ENCODE data around the gene GRIA1. TPM values are rescaled to one million over a fixed set of nuclear protein-coding genes. Genes with fewer than 3 reads are reported as not detected.

GRIA1 gene
- total RNA-seq, 1 experiment from 2014 or later, result 0.81 TPM

DNA sequence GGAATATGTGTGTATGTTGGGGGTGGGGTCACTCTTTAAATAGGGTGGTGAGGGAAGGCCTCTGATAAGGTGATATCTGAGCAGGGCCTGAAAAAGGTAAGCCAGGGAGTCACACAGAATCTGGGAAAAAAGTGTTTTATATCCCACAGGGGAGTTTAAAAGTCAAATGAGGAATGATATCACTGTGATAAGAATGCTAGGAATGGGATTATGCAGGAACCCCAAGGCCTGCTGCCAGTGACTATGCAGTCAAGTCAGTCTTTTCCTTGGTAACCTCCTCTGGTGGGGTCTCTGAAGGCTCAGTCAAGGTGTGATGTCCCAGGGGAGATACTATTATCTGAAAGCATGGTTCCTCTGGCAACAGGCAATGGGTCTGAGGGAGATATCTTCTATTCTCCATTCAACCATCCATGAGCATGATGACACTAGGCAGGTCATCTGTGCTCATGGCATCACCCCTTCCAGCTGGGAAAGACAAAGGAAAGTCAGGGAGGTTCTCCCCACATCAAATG is 53.5 kb downstream of the GRIA1 start:
- TF ChIP-seq, protein P1, sequence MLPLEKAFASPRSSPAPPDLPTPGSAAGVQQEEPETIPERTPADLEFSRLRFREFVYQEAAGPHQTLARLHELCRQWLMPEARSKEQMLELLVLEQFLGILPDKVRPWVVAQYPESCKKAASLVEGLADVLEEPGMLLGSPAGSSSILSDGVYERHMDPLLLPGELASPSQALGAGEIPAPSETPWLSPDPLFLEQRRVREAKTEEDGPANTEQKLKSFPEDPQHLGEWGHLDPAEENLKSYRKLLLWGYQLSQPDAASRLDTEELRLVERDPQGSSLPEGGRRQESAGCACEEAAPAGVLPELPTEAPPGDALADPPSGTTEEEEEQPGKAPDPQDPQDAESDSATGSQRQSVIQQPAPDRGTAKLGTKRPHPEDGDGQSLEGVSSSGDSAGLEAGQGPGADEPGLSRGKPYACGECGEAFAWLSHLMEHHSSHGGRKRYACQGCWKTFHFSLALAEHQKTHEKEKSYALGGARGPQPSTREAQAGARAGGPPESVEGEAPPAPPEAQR (CRISPR knock-in tag; IDR thresholded peaks at IDR 0.05), result no peak
- TF ChIP-seq, protein P2, sequence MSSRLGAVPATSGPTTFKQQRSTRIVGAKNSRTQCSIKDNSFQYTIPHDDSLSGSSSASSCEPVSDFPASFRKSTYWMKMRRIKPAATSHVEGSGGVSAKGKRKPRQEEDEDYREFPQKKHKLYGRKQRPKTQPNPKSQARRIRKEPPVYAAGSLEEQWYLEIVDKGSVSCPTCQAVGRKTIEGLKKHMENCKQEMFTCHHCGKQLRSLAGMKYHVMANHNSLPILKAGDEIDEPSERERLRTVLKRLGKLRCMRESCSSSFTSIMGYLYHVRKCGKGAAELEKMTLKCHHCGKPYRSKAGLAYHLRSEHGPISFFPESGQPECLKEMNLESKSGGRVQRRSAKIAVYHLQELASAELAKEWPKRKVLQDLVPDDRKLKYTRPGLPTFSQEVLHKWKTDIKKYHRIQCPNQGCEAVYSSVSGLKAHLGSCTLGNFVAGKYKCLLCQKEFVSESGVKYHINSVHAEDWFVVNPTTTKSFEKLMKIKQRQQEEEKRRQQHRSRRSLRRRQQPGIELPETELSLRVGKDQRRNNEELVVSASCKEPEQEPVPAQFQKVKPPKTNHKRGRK (CRISPR knock-in tag; IDR thresholded peaks at IDR 0.05; ENCODE audit: borderline replicate concordance), result no peak
- no peak for TF ChIP-seq ESRRA (CRISPR knock-in tag; IDR thresholded peaks at IDR 0.05; ENCODE audit: borderline replicate concordance)
- TF ChIP-seq, protein P3, sequence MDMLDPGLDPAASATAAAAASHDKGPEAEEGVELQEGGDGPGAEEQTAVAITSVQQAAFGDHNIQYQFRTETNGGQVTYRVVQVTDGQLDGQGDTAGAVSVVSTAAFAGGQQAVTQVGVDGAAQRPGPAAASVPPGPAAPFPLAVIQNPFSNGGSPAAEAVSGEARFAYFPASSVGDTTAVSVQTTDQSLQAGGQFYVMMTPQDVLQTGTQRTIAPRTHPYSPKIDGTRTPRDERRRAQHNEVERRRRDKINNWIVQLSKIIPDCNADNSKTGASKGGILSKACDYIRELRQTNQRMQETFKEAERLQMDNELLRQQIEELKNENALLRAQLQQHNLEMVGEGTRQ (CRISPR knock-in tag; IDR thresholded peaks at IDR 0.05), result no peak
- TF ChIP-seq, protein P4, sequence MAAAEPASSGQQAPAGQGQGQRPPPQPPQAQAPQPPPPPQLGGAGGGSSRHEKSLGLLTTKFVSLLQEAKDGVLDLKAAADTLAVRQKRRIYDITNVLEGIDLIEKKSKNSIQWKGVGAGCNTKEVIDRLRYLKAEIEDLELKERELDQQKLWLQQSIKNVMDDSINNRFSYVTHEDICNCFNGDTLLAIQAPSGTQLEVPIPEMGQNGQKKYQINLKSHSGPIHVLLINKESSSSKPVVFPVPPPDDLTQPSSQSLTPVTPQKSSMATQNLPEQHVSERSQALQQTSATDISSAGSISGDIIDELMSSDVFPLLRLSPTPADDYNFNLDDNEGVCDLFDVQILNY (CRISPR knock-in tag; IDR thresholded peaks at IDR 0.05), result no peak
- TF ChIP-seq, protein P5, sequence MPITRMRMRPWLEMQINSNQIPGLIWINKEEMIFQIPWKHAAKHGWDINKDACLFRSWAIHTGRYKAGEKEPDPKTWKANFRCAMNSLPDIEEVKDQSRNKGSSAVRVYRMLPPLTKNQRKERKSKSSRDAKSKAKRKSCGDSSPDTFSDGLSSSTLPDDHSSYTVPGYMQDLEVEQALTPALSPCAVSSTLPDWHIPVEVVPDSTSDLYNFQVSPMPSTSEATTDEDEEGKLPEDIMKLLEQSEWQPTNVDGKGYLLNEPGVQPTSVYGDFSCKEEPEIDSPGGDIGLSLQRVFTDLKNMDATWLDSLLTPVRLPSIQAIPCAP (CRISPR knock-in tag; IDR thresholded peaks at IDR 0.05), result no peak
- TF ChIP-seq, protein P6, sequence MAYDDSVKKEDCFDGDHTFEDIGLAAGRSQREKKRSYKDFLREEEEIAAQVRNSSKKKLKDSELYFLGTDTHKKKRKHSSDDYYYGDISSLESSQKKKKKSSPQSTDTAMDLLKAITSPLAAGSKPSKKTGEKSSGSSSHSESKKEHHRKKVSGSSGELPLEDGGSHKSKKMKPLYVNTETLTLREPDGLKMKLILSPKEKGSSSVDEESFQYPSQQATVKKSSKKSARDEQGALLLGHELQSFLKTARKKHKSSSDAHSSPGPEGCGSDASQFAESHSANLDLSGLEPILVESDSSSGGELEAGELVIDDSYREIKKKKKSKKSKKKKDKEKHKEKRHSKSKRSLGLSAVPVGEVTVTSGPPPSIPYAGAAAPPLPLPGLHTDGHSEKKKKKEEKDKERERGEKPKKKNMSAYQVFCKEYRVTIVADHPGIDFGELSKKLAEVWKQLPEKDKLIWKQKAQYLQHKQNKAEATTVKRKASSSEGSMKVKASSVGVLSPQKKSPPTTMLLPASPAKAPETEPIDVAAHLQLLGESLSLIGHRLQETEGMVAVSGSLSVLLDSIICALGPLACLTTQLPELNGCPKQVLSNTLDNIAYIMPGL (CRISPR knock-in tag; IDR thresholded peaks at IDR 0.05), result no peak
- no peak for TF ChIP-seq ELF4 (CRISPR knock-in tag; IDR thresholded peaks at IDR 0.05; ENCODE audit: low read depth)
- TF ChIP-seq ZNF423 (CRISPR knock-in tag; IDR thresholded peaks at IDR 0.05), result no peak
- no peak for TF ChIP-seq SMAD4 (CRISPR knock-in tag; IDR thresholded peaks at IDR 0.05)
- TF ChIP-seq, protein P7, sequence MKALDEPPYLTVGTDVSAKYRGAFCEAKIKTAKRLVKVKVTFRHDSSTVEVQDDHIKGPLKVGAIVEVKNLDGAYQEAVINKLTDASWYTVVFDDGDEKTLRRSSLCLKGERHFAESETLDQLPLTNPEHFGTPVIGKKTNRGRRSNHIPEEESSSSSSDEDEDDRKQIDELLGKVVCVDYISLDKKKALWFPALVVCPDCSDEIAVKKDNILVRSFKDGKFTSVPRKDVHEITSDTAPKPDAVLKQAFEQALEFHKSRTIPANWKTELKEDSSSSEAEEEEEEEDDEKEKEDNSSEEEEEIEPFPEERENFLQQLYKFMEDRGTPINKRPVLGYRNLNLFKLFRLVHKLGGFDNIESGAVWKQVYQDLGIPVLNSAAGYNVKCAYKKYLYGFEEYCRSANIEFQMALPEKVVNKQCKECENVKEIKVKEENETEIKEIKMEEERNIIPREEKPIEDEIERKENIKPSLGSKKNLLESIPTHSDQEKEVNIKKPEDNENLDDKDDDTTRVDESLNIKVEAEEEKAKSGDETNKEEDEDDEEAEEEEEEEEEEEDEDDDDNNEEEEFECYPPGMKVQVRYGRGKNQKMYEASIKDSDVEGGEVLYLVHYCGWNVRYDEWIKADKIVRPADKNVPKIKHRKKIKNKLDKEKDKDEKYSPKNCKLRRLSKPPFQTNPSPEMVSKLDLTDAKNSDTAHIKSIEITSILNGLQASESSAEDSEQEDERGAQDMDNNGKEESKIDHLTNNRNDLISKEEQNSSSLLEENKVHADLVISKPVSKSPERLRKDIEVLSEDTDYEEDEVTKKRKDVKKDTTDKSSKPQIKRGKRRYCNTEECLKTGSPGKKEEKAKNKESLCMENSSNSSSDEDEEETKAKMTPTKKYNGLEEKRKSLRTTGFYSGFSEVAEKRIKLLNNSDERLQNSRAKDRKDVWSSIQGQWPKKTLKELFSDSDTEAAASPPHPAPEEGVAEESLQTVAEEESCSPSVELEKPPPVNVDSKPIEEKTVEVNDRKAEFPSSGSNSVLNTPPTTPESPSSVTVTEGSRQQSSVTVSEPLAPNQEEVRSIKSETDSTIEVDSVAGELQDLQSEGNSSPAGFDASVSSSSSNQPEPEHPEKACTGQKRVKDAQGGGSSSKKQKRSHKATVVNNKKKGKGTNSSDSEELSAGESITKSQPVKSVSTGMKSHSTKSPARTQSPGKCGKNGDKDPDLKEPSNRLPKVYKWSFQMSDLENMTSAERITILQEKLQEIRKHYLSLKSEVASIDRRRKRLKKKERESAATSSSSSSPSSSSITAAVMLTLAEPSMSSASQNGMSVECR (CRISPR knock-in tag; IDR thresholded peaks at IDR 0.05; ENCODE audit: borderline replicate concordance), result no peak
- no peak for TF ChIP-seq KAT7 (CRISPR knock-in tag; IDR thresholded peaks at IDR 0.05; ENCODE audit: borderline replicate concordance)
- no peak for TF ChIP-seq NR1H2 (CRISPR knock-in tag; IDR thresholded peaks at IDR 0.05)
- TF ChIP-seq, protein P8, sequence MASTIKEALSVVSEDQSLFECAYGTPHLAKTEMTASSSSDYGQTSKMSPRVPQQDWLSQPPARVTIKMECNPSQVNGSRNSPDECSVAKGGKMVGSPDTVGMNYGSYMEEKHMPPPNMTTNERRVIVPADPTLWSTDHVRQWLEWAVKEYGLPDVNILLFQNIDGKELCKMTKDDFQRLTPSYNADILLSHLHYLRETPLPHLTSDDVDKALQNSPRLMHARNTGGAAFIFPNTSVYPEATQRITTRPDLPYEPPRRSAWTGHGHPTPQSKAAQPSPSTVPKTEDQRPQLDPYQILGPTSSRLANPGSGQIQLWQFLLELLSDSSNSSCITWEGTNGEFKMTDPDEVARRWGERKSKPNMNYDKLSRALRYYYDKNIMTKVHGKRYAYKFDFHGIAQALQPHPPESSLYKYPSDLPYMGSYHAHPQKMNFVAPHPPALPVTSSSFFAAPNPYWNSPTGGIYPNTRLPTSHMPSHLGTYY (CRISPR knock-in tag; IDR thresholded peaks at IDR 0.05), result no peak
- no peak for TF ChIP-seq OVOL2 (CRISPR knock-in tag; IDR thresholded peaks at IDR 0.05; ENCODE audit: borderline replicate concordance)
- TF ChIP-seq, protein P9, sequence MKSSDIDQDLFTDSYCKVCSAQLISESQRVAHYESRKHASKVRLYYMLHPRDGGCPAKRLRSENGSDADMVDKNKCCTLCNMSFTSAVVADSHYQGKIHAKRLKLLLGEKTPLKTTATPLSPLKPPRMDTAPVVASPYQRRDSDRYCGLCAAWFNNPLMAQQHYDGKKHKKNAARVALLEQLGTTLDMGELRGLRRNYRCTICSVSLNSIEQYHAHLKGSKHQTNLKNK (CRISPR knock-in tag; IDR thresholded peaks at IDR 0.05), result no peak
- TF ChIP-seq ZNF121 (CRISPR knock-in tag; IDR thresholded peaks at IDR 0.05), result no peak
- Mint-ChIP-seq H3K27me3 (ENCODE audit: low read depth) (no peaks in the 10 kb centered on the region), H3K4me3 (no peak overlapping the region), H3K9me3 (peaks cover 7% of the 10 kb centered on the region; the same call in 1 of the 2 replicates), H3K27ac (no peak overlapping the region), H3K4me1 (no peaks in the 10 kb centered on the region), H3K36me3 (no peaks in the 10 kb centered on the region)
- POLR2A ChIA-PET, result no interaction called here
- no peak for ATAC-seq
- DNase-seq (ENCODE audit: low spot score), result no peak
- CTCF ChIA-PET, result no interaction called here

Data from WTC11 (cell line).